ENCODE results near the gene ZNF470.

ZNF470 gene

DNA sequence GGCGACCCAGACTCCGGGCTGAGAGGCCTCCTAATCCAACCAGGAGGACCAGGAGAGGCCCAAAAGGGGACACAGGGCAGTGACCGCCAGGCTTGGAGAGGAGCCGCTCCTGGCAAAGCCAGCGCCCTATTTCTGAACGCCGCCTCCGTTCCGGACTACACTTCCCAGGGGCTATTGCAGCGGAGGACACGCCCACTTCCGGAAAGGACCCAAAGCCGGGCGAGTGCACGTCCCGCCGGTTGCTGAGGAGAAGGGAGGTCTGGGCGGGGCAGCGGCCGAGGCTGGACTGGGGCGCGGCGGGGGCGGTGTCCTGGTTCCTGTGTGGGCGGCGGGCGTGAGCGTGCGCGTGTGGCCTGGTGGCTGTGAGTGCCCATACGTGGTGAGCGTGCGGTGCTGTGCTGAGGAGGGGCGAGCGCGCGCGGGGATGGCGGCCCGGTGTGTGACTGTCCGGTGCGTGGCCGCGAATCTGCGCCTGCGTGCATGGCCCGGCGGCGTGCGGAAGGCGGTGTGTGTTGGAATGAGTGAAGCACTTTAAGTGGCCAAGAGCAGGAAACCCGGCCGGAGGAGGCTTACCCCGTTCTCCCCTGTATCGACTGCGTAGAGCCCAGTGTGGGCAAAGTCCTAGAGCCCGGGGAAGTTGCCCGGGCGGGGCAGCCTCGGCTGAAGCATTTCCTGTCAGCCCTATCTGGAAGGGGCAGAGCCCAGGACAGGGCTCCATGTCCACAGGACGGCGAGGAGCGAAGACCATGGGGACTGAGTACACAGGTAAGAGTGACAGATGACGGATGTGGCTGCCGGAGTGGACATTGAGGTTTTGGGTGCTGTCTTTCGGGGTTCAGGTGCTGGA is at the start of gene ZNF470:
TSS of gene ZNF470 (plus strand) at position 195 of the 847 bp plus-strand sequence. CDS start 2,844 bp downstream, outside the sequence.
- peak; percentile 84 to 91 for DNase-seq

DNA sequence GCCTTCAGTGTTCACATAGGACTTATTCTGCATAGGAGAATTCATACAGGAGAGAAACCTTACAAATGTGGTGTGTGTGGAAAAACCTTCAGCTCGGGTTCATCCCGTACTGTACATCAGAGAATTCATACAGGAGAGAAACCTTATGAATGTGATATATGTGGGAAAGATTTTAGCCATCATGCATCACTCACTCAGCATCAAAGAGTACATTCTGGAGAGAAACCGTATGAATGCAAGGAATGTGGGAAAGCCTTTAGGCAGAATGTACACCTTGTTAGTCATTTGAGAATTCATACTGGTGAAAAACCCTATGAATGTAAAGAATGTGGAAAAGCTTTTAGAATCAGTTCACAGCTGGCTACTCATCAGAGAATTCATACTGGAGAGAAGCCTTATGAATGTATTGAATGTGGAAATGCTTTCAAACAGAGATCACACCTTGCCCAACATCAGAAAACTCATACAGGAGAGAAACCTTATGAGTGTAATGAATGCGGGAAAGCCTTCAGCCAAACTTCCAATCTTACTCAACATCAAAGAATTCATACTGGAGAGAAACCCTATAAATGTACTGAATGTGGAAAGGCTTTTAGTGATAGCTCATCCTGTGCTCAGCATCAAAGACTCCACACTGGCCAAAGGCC is 41.9 kb upstream of the ZNF470 start:
- no peak for DNase-seq

DNA sequence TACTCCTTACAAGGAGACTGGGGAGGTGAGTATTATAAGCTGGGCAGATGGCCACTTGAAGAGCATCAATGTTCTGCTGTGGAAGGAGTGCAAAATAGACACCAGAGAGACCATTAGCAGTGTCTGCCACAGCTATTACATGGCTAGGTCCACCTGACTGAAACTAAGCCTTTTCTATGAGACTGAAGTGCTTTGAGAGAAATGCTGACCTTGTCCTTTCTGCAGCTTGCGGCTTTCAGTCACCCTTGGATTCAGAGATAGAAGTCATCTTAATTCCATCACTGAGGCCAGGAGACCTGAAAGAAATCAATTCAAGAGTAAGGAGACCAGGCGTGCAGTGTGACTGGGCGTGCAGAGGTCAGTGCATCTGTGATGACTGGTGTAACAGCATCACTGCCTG is 29.8 kb upstream of the ZNF470 start:
- DNase-seq, result no peak

DNA sequence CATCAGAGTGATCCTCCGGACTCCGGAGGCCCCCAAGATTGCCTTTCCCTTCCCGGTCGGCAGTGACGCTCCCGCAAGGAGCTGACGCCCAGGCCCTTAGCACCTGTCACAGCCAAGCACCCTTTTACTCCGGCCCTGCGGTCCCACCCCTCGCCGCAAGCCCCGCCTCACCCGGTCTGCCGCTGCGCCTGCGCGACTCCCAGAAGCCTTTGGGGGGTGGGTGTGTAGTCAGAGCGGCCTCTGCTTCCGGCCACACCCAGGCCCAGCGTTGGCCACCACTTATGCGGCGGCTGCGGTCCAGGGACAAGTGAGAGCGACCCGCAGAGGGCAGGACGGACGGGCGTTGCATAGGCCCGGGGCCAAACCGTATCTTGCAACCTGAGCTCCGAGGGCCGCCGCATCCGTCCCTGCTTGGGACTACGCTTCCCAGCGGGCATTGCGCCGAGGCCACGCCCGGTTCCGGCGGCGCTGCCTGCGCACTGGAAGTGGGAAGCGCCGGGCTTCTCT is 29.0 kb upstream of the ZNF470 start:
- peak; percentile 77 to 83 for DNase-seq

DNA sequence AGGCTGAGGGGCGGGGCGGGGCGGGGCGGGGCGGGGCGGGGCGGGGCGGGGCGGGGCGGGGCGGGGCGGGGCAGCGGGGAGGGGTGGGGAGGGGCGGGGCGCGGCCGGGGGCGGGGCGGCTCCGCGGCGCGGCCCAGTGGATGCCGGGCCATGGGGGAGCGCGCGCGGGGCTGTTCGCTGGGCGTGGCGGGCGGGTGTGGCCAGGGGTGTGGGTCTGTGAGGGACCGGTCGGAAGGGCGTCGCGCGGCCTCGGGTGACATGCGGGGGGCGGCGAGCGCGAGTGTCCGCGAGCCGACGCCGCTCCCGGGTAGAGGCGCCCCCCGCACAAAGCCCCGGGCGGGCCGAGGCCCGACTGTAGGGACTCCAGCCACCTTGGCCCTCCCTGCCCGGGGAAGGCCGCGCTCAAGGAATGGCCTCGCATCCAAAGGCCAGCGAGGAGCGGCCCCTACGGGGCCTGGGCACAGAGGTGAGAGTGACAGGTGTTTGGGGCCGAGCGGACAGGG is 28.5 kb upstream of the ZNF470 start, which contains the start of gene ZFP28:
TSS of gene ZFP28 (plus strand) at position 188 of the 503 bp plus-strand sequence. CDS start at position 259, 71 bp downstream.
- DNase-seq, result peak; percentile 42 to 71

DNA sequence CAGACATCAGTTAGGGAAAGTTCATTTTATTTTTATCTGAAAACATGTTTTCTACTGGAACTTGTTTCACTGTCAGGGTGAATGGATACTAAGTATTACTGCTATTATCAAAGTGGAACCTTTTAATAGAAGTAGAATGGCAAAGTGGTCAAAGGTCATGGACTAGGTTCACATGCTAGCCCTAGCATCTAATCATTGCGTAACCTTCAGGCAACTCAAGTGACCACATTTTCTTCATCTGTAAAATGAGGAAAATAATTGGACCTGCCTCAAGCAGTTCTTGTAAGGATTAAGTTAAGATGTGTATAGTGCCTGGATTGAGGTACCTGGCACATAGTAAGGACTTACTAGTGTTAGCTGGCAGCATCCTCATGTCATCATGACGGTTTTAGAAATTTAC is 23.5 kb upstream of the ZNF470 start:
- DNase-seq, result no peak

DNA sequence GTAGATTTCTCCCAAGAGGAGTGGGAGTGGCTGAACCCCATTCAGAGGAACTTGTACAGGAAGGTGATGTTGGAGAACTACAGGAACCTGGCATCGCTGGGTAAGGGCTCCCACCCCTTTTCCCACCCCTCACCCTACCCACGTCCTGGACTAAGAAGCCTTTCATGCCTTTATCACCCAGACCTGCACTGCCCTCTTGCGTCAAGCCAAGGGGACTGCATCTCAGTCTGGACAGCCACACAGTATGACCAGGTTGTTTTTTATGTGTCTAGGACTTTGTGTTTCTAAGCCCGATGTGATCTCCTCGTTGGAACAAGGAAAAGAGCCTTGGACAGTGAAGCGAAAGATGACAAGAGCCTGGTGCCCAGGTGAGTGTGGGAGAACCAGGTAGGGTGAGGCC is 19.7 kb upstream of the ZNF470 start:
- DNase-seq, result no peak

DNA sequence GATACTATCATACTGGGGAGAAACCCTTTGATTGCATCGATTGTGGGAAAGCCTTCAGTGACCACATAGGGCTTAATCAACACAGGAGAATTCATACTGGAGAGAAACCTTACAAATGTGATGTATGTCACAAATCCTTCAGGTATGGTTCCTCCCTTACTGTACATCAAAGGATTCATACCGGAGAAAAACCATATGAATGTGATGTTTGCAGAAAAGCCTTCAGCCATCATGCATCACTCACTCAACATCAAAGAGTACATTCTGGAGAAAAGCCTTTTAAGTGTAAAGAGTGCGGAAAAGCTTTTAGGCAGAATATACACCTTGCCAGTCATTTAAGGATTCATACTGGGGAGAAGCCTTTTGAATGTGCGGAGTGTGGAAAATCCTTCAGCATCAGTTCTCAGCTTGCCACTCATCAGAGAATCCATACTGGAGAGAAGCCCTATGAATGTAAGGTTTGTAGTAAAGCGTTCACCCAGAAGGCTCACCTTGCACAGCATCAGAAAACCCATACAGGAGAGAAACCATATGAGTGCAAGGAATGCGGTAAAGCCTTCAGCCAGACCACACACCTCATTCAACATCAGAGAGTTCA is 12.9 kb upstream of the ZNF470 start:
- no peak for DNase-seq

DNA sequence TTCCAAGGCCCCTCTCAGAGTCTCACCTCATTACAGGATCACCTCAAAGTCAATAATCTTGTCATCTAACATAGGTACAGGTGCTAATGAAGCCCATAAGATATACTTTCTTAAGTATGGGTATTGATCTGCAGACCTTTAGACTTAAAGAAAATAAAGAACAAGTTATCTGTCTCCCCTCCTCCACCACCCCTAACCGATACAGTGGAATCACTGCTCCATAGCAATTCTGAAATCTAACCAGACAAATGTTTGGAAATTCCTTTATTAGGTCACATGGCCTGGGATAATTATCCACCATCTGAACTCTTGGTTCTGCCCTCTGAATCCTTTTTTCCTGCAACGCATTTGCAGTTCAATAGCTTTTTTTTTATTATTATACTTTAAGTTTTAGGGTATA is 4.5 kb upstream of the ZNF470 start:
- no peak for DNase-seq

DNA sequence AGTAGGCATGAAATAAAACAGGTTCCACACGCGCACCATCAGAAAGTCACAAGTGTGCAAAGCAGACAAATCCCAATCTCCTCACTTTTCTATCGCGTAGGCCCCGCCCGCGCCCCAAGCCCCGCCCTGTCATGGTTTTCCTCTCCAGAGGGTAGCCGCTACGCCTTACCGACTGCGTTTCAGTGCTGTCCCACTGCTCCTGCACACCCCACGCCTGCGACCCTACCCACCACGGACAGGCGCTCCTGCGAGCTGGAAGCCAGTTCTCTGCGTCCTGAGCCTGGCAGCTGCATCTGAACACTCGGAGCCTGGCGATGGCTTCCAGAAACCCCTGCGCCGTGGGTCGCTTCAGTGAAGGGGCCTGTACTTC is 379 bp upstream of the ZNF470 start:
- peak; percentile 41 to 43 for DNase-seq

DNA sequence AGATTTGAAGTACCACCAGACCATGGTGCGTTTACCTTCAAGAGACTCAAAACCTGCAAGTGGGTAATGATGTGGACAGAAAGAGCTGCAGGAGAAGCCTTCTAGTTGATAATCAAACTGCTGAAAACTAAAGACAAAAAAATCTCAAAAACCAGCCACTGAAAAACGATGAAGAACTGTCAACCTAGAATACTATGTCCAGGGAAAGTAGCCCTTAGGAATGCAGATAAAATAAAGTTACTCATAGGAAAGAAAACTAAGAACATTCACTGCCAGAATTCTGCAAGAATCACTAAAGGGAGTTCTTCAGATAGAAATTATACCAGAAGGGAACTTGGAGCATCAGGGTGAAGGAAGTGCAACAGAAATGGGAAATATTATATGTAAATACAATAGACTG is 5.3 kb downstream of the ZNF470 start:
- no peak for DNase-seq

DNA sequence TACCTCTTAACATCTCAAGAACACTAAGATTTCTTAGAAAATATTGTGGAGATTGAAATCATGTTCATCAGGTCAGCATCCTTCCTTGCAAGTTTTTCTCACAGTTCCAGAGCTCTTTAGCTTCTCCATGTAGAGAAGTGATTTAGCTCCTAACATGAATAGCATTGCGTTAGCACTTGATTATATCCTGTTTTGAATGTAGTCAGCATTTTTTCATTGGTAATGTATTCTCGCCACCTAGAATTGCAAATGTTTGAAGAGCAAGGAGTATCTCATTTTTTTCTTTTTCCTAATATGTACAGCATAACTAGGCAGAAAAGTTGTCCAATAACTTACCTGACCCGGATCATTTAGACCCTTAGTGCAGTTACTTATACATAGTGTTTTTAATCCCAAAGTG is 6.6 kb downstream of the ZNF470 start:
- no peak for DNase-seq

DNA sequence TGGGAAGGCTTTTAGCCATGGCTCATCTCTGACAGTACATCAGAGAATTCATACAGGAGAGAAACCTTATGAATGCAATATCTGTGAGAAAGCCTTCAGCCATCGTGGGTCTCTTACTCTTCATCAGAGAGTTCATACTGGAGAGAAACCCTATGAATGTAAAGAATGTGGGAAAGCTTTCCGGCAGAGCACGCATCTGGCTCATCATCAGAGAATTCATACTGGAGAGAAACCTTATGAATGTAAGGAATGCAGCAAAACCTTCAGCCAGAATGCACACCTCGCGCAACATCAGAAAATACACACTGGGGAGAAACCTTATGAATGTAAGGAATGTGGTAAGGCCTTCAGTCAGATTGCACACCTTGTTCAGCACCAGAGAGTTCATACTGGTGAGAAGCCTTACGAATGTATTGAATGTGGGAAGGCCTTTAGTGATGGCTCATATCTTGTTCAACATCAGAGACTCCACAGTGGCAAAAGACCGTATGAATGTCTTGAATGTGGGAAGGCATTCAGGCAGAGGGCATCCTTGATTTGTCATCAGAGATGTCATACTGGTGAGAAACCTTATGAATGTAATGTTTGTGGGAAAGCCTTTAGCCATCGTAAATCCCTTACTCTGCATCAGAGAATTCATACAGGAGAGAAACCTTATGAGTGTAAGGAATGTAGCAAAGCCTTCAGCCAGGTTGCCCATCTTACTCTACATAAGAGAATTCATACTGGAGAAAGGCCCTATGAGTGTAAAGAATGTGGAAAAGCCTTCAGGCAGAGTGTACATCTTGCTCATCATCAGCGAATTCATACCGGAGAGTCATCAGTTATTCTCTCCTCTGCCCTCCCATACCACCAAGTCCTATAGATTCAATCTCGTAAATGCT is 10.7 kb downstream of the ZNF470 start:
- no peak for DNase-seq

DNA sequence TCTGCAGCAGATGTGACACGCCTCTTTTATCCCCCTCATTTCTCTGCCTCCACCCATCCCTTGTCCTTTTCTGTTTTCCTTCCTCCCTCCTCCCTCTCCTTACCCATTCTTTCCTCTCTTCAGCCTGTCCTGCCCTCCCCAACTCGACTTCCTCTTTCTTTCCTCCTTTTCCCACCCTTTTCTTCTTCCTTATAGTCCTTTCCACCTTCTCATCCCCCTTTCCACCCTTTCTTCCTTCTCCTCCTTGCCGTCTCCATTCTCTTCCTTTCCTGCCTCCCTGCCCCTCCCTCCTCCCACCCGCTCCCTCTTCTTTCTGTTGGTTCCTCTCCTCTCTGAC is 27.1 kb downstream of the ZNF470 start:
- no peak for DNase-seq

DNA sequence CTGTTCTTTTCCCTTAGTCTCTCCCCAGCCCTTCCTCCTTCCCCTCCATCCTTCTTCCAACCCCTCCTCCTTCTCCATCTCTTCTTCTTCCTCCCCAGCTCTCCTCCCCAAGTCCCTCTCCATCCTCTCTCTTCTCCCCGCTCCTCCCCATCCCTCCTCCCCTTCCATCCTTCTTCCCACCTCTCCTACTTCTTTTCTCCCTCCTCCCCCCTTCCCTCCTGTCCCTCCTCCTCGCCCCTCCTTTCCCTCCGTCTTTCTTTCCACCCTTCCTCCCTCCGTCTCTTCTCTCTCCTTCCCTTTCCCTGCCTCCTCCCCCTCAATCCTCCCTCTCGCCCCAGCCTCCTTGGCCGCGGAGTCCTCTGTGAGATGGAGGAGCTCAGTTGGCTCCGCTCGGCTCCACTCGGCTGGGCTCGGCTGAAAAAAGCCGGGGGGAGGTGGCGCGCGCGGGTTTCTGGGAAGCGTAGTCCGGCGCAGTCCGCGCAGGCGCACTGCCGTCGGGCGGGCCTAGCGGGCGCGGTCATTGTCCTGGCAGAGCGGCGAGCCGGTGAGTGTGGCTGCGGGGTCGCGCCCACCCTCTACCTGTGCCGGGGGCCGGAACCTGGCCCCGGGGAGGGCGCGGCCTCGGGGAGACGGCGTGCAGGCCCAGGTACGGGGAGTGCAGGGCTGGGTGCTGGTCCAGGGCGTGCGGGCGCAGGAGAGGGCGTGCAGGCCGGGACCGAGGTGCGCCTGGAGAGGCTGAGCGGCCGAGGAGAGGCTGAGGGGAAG is 27.7 kb downstream of the ZNF470 start, which contains the start of gene ZNF71:
TSS of gene ZNF71 (plus strand) at position 520 of the 765 bp plus-strand sequence. CDS start 6,257 bp downstream, outside the sequence.
- DNase-seq, result peak; percentile 69 to 84

DNA sequence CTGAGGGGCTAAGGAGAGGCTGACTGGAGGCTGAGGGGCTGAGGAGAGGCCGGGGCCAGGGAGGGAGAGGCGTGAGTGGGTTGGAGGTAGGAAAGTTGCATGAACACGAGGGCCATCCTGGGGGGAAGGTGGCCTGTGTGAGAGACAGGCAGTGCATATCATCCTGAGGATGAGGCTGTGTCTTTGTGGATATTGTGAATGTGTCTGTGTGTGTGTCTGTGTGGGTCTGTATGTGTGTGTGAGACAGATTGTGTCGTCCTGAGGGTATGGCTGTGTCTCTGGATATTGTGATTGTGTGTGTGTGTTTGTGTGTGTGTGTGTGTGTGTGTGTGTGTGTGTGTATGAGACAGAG is 28.3 kb downstream of the ZNF470 start:
- DNase-seq, result no peak

DNA sequence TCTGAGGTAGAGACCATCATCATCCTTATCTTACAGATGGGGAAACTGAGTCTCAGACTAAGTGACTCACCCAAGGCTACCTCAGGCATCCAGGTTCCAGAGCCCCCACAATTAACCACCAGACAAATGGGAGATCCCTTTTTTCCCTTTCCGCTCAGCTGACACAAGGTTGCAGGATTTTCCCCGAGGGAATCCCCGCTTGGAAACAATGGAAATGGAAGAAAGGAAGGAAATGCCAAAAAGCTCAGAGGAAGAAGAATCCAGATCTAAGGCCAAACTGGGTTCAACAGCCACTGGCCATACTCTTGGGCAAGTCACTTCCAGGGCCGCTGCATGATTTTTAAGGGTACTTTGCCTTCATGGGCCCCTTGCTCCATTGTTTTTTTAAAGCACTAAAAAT is 29.4 kb downstream of the ZNF470 start:
- DNase-seq, result no peak

DNA sequence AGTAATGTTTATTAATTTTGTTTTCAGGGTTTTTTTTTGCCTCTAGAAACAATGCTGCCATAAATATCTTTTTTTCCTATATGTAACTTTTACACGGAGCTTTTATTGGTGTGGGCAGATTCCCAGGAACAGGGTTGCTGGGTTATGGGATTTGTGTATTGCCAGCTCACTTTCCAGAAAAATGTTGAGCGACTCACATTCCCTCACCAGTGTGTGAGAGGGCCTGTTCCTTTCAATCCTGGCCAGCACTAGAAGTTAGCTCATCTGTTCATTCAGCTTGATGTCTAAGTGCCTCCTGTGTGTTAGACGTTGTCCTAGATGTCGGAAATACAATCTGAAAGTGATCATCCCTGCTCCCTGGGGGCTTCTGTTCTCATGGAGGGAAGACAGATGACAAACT is 30.4 kb downstream of the ZNF470 start:
- DNase-seq, result no peak

DNA sequence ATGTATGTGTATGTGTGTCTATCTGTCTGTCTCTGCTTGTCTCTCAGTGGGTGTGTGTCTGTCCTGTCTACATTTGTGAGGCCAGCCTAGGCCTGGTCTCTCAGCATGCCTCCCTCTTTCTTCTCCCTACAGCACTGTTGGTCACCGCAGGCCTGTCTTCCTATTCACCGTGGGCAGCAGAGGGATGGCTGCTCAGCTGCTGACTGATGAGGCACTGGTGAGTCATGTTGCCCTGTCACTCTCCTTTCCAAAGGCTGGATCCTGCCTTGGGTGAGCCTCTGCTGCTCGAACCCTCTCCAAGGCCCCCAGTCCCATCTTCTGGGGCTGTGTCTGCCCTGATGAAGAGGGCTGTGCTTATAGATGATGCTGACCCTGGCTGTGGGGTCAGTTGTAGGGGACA is 34.1 kb downstream of the ZNF470 start:
- DNase-seq, result no peak

DNA sequence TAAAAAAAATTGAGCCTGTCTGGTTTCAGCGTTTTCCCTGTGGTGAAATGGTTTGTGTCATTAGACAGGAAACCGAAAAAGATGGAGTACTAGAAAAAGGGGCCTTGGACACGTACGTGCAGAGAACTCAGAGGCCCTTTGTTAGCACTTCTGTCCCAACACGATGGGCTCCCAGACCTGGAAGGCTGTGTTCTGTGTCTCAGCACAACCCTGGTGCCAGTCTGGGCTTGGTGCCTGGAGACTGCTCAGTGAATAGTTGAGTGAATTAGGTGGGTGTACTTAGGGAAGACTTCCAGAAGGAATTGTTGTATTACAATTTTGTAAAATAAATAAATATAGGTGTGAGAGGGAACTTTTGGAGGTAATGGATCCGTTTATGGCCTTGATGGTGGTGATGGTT is 36.6 kb downstream of the ZNF470 start:
- DNase-seq, result no peak

DNA sequence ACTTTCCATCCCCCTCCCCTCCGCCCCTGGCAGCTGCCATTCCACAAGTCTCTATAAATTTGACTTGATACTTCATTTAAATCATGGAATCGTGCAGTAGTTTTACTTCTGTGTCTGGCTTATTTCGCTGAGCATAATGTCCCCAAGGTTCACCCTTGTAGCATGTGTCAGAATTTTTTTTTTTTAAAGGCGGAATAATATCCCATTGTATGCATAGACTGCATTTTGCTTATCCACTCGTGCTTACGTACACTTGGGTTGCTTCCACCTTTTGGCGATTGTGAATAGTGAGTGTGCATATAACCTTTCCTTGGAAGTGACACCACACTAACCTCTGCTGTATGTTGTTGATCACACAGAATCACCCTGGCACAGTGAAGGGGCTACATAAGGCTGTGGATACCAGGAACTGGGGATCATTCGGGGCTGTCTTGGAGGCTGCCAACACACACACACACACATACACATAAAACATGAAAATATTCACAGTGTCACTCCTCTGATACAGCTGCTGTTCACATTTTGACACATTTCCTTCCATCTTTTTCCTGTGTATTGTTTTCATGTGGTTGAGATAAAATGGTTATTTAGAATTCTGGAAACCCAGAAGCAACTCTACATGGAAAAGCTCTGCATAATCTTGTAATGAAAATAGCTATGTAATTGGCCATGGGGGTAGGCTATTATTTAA is 41.2 kb downstream of the ZNF470 start:
- DNase-seq, result no peak
